ENCODE results near the gene LRRFIP1.

The LRRFIP1 gene

DNA sequence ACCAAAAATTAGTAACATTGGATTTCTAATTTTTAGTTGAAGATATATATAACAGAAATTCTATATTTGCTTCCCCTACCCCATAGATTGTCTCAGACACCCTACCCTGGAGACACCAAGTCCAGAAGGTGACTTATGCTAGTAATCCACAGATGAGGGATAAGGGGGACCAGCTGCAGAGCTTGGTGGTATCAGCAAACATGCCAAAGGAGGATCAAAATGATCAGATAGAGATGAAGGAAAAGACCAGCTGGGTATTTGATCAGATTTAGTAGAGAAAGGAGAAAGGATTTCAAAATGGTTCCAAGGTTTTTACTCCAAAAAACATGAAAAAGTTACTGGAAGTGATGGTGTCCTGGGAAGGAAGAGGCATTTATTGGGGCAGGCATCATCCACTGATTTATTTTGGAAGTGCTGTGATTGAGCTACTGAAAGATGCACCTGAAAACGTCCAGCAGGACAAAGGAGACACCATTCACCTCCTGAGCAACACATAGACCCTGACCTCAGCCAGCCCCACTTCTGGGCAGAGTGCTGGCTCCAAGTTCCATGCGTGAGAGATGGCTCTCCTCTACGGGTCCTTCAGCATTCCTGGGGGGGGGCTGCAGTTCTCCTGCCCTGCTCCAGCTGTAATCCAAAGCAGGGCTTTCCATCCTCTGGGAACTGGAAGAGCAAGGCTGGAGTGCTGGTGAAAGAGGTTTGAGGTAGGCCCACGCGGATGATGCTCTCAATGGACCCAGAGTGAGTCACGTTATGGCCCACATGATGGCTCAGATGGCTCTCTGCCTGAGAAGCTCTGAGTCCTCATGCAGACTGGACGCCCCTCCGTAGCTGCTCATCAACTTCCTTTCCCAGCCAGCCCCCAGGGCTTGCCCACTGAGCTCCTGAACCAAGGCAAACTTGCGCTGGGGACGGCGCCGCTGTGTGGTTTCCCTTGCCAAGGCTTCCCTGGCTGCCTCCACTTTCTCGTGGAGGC, 3.7 kb upstream of the LRRFIP1 start:
- DNase-seq = no peak

DNA sequence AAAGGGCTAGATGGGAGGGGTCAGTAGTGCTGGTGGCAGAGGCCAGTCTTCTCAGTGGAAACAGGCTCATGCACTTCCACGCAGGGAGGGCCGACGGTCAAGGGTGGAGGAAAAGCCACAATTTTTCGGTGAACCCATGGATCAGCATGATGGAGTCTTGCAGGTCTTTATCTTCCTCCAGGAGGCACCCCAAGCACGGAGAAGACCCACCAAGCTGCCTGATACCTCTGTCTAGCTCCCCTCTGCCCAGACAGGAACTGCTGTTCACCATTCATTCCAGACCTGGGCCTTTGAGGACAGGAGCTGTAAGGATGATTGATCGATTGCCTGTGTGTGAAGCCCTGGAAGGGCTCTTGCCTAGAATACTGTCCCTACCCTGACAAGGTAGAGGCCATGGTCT, 2.8 kb upstream of the LRRFIP1 start:
- DNase-seq = no peak

DNA sequence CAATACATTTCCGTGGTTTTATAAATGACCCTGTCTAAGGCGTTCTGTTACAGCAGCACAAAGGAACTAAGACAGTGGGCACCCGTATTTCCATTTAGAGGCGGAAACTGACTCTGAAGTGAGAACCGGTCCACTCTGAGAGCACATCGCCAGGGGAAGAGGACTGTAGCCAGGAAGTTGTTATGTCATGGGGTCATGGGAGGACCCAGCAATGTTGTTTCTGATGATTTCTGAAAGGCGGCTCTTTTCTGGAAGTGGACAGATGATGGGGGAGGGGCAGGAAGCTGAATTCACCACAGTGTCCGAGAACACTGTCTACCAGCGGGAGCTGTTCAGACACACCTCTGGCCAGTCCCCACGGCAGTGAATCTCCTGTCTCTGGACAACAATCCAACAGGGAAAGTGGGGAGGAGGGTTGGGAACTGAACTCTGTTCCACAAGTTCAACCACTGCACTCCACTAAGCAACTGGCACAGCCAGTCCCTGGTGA, 2.1 kb upstream of the LRRFIP1 start:
- no peak for DNase-seq

DNA sequence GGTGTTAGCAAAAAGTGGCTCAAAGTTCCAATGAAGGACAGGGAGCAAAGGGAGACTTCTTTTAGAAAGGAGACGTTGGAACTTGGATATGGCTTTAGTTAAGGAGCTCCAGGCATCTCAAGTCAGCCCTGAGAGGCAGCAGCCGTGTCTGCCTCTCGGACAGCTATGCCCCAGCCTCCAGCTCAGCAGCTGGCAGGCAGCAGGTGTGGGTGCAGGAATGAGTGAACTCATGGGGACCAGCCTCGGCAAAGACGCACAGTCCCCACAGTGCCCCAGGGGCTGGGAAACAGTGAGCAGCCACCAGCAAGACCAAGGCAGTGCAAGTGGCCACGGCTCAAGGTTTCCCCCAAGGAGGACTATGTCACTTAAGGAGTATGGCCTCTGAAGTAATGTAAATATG, 1.6 kb upstream of the LRRFIP1 start:
- no peak for DNase-seq

DNA sequence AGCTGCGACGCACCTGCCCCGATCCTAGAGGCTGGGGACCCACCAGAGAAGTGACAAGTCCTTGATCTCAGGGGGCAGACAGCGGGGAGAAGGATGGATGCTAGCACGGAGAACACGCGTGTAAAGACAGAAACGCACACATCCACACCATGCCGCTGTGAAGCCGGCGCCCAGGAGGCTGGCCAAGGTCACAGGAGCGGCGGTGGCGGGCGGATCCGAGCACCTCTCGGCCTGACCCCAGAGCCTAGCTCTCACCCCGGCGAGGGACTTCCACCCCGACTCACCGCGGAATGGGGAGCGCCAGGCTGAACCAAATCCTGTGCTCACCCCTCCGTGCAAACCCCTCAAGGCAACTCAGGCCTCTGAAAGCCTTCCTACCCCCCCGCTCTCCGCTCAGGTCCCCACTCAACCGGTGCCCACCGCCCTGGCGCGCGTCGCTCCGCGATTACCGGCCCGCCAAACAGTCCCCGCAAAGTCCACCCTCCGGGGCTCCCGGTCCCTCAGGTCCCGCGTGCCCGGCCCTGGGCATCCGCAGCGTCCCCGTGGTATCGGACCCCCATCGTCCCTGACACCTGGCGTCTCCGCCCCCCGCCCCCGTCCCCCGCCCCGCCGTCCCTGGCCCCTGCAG, 460 bp upstream of the LRRFIP1 start:
- no peak for DNase-seq

DNA sequence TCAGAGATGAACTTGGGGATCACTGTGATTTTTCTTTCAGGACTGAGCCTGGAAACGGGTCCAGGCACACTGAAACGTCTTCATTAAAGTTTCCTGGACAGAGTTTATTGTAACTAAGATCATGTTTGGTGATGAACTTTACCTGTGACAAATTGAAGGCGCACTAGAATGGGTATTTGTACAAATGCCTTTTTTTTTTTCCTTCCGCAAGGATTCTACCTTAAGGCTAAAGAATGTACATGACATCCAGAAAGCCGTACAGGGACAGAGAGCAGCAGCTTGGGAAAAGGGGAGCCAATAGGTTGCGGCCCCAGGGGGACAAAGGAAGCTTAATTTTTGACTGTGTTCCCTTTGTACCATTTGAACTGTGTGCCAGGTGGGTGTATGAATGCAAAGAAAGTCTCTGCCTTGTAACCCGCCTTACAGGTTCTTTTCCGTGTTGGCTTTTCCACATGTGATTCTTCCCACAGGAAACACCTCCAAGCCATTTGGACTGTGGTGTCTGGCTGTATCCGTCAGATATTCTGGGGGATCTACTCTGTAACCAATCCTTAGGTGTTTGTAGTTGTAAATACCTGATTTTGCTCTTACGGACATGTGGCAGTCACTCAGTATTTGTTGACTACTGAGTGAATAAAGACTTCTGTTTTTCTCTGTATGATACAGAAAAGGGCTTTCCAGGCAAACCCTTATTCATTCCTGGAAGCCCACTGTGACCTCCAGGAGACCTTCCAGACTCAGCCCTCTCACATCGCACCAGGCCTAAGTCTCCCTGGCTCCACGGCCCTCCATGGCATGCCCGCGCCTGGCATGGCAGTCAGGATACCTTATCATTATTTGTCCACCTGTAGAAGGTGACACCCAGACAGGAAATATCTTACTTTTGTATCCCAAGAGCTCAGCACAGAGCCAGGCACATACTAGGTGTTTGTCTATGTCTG, 1.1 kb downstream of the LRRFIP1 start:
- DNase-seq = no peak

DNA sequence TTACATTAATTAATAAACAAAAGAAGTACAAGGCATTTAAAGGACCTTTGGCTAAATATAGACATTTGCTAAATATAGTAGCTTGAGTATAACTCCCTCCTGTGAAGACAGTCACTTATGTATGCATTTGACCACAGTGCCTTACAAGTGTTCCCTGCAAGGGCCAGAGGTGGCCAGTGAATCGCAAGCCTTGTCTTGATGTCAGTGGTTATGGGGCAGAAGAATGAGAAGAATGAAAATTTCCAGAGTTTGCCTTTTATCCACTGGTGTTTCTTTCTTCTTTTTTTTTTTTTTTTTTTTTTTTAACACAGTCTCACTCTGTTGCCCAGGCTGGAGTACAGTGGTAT, 1.8 kb downstream of the LRRFIP1 start:
- DNase-seq = no peak

DNA sequence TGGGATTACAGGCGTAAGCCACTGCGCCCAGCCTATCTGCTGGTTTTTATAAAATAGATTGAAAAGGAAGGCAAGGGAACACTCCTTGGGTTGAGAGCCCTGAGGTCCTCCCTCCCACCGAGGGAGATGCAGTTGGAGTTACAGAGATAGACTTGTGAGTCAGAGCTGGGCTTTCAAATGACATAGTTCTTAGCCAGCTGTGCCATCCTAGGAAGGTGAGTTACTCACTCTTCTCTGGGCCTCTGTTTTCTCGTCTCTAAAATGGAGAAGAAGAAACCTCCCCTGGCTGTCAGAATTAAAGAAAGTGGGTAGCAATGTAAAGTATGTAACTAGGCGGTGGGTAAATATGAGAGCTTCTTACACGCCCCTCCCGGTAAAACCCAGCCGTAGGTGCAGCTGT, 2.4 kb downstream of the LRRFIP1 start:
- DNase-seq = no peak

DNA sequence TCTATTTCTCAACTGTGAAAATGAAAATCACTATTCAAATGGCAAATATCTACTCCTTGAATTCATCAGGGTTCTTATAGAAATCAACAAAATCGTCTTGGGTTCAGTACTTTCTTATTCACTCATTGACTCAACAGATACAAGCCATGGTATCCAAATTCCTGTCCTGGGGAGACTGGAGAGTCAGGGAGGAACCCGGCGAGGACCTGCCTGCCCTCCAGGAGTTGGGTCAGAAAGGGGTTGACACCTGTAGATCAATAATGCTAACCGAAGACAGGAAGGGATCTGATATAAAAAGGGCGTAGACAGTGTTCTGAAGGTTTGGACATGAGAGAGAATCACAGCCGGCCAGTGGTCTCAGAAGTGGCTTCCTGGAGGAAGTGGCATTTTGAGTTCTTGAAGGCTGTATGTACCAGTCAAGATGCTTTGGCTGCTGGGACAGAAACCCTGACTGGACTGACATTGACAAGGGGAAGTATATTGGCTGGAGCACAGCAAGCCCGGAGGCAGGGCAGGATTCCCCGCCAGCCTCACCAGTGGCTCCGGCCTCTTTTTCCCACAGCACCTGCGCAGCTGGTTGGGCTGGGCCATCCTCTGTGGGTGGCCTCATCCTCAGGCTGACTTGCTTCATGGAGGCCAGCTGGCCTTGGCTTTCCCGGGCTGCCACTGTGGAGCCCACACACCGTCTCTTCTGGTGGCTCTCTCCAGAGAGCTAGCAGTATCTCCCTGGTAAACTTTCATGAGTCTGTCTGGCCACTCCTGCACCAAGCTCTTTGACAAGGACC, 3.0 kb downstream of the LRRFIP1 start:
- no peak for DNase-seq

DNA sequence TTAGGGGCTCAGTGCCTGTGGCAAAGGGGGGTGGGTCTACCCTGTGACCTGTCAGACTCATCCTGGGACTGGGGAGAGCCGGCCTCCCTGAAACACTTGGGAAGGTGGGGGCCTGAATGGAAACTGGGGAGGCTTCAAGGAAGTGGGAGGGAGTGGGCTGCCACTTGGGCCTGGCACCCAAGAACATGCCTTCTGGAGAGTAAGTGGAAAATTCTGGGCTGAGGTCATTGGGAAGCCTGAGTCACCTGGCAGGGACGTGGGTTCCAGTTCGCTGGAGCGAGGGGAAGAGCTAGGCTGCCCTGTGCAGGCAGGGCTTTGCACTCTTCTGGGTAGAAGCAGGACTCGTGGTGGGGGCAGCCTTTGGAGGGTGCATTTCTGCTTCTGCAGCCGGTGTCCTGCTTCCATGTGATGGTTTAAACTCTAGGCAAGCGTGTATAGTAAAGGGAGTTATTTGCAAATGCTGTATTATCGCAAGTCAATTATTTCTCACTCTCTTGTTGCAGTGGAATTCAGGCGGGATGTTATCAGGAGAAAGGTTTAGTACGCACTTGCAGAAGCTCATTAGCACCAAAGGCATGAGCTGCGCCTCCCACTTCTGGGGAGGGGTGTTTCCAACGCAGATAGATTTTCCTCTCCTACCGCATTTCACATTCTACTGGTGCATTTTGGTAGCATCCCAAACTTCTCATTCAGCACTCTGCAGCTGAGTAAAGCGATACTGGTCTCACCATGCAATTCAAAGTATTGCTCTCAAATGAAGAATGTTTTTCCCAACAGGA, 3.8 kb downstream of the LRRFIP1 start:
- DNase-seq = no peak

DNA sequence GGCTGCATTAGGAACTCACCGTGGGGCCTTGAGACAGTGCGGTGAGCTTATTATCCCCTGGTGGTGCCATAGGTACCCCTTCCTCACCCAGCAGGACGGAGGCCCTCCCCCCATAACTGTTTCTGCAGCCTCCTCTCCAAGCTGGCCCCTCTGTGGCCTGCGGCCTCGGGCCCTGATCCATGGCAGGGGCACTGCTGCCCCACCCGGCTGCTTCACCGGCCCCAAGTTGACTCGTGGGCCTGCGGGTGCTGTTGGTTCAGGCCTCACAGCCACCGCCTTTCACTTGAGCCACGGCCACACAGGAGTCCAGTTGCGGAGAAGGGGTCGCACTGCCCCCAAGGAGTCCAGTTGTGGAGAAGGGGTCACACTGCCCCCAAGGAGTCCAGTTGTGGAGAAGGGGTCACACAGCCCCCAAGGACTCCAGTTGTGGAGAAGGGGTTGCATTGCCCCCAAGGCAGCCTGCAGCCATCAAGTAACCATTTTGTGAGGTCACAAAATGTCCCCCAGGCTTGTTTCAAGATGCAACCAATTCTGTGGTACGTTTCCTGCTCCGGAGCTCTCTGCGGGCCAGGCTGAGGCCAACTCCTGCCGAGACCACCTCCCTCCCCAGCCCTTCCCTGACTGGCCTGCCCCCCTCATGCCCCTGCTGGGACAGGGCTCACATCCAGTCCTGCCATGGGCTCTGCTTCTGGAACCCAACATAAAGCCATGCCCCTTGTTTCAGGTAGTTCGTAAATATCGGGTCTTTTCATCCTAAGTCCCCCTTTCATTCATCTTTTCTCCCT, 4.6 kb downstream of the LRRFIP1 start:
- no peak for DNase-seq

DNA sequence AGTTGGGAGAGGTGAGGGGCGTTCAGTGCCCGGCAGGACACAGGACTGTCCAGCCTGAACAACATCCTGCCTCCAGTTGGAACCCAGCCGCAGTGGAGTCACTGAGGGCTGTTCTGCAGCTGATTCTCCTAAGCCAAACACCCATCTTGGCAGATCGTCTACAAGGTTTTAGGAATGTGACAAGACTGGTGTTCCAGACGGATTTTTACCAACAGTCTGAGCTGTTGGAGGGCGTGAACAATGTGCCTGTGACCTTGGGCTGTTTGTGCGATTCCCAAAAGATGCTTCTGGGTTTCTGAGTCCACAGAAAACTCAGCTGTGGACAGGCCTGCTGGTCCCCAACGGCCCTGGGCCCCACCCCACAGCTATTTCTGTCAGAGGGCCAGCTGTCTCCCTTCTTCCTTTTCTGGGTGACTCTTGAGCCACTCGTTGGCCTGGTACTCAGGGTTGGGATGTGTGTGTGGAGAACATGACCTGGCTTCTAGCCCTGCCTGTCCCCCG, 5.7 kb downstream of the LRRFIP1 start:
- DNase-seq = no peak

DNA sequence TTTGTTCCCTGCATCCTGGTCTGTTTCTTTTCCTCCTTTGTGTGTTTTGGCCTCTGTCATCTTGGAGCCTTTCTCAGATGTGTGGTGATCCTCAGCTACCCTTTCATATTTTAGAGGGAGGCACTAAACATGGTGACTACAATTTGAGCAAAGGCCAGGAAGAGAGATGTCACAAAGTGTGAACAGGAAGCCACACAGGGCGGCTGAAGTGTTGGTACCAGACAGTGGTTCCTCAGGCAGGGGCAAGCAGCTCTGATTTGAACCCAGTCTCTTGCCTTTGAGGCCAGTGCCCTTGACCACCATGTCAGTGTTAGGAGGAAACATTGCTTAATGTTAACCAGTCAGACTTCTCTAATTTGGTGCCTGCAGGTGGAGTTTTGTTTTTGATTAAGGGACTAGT, 9.2 kb downstream of the LRRFIP1 start:
- DNase-seq = no peak

DNA sequence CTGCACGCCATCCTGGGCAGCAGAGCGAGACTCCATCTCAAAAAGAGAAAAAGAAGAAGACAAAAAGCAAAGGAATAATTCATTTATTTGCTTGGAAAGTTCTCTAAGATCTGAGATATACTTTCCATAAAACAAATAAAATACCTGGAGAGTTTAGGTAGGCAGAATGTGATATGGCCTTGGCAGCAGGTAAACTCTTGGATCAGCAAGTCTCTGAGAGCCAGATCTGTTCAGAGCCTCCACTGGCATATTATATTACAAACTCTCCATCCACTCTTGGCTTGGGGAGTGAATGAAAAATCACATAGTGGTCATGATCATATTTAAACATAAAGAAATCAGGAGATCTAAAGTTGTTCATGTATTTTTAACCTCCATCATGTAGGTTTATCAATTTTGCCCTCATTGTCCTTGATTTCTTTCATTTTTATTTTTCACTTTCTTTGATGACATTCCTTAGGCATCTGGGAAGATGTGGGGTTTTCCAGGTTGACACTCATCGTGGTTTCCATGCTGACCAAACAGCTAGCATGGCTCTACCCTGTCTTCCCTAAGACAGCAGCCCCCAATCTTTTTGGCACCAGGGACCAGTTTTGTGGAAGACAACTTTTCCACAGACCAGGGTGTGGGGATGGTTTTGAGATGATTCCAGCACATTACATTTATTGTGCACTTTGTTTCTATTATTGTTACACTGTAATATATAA, 10.2 kb downstream of the LRRFIP1 start:
- DNase-seq = no peak

DNA sequence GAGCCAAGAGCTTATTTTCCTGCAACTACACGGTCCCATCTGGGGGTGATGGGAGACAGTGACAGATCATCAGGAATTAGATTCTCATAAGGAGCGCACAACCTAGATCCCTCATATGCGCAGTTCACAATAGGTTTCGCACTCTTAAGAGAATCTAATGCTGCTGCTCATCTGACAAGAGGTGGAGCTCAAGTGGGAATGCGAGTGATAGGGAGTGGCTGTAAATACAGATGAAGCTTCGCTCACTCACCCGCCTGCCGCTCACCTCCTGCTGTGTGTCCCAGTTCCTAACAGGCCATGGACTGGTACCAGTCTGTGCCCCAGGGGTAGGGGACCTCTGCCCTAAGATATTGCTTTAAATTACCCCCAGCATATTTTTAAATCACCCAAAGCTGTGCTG, 10.8 kb downstream of the LRRFIP1 start:
- no peak for DNase-seq

DNA sequence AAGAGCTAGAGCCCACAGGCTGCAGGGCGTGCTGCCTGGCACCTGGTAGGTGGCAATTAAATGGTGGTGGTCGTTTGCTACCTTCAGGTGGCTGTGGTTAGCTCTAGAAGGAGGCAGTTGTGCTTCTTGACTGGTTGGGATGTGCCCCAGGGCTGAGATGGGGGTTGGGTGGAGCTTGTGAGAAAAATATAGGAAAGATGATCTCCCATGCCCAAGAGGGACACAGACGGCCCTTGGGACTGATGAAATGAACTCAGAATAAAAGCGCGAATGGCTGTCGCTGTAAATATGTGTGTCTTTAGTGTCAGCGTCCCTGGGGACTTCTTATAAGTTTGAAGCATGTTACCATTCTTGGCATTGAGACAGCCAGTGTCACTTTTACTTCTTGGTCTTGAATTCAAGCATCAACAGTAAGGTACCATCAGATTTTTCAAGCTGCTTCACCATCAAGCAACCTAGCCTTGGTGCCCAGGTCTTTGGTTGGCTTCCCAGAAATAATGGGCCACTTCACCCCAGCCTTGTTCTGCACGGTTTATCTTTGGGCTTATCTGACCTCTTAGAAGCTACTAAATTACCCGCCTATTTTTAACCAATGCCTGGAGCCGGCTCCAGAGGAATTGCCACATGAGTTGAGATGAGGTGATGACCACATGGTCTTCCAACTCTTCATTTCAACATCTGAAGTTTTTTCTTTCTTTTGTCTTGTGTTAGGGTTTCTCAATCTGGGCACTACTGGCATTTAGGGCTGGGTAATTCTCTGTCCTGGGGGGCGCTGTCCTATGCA, 11.9 kb downstream of the LRRFIP1 start:
- no peak for DNase-seq

DNA sequence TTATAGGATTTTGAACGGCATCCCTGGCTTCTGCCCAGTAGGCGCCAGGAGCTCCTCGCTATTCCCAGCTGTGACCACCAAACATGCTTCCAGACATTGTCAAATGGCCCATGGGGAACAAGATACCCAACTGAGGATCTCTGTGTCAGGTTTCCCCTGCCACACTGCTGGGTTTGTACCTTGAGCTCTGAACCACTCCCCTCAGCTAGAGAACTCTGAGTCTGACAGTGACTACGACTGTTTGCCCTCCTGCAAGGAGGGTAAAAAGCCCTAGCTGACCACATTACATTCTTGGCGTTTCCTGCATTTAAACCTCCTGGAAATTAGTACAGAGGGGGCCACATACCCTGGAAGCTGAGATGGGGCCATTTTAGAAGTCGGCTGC, 12.4 kb downstream of the LRRFIP1 start:
- DNase-seq = no peak

DNA sequence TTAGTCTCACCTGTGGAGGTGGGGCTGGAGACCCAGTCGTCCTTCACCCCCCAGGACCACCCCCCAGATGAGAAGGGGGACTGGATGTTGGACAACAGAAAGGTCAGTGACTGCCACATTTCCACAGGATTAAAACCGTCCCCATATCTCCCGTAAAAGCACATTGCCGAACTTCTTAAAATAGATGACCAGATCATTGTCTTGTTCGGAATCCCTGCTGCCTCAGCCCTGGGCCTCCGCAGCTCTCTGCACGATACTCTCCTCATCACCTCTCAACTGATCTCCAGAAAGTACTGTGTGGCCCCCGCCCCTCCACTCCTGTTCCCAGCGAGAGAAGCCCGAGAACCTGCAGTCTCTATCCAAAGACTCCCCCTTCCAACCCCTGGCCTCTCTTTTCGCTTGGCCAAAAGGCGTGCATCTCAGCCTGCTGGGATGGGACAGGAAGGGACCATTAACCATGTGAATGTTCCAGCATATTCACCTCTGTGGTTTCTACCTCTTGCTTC, 13.2 kb downstream of the LRRFIP1 start:
- DNase-seq = no peak

Data from SW 1271 (cell line).